ENCODE measurements around the gene MGAT4B.
A peak's percentile ranks its signal among the peaks of the same experiment; 100 is the strongest.

MGAT4B gene

GRCh38 chr5:179812997-179813607 is 6.4 kb upstream of the MGAT4B start:
- DNase-seq: no peak

DNA sequence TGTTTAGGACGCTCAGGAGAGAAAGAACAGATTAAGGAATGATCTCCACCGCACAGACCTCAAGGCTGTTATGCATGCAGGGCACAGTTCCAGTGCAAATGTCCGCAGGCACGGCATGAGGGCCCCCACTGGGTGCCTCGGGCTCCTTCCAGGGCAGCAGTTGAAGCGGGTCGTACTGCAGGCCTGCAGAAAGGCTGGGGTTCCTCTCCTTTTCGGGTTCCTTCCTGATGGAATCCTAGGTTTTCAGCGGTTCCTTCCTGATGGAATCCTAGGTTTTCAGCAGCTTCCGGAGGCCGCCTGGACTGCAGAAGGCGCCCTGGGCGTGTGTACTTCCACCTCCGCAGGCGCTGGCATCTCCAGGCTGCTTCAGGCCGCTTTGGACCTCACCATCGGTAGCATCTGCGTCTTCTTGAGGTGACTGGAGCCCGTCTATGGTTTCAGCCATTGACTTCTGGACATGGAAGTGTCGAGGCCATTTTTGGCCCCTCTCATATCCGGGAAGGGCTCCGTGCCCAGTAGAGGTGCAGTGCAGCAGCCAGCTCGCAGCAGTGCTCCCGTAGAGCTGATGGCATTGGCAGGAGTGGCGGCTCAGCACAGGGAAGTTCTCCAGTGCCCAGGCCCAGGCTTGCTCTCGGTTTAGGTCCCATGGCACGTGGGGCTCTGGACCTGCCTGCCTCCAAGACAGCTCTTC is 5.6 kb upstream of the MGAT4B start:
- DNase-seq: no peak

DNA sequence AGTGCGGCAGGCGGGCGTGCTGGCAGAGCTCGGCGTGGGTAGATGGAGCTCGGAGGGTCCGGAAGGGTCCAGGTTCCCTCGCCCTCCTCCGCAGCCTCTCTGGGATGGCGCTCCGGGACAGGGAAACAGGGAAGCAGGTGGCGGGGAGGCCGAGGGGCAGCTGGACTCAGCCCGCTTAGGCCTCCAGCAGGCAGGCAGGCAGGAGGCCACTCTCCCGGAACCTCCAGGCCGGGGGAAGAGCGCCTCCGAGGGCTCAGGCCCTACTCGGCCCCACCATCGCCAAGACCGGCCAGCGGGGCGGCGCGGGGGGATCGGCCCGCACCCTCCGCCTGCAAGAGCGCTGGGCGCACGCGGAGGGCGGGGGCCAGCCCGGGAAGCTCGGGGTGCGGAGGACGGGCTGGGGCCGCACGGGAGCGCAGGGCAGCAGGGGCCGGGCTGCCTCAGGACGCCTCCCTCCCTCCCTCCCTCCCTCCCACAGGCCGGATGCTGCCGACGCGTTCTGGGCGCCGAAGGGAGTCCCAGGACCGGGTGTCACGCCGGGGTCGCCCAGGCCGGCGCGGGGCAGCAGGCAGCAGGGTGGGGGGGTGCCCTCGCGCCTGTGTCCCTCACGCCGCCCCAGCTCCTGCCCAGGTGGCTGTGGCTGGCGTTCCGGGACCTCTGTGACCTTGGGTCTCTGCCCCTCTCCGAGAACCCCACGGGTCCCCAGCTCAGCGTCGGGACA is 977 bp downstream of the MGAT4B start:
- peak in 11 of 58 donors; percentile 24 to 63 (median 48) for DNase-seq

DNA sequence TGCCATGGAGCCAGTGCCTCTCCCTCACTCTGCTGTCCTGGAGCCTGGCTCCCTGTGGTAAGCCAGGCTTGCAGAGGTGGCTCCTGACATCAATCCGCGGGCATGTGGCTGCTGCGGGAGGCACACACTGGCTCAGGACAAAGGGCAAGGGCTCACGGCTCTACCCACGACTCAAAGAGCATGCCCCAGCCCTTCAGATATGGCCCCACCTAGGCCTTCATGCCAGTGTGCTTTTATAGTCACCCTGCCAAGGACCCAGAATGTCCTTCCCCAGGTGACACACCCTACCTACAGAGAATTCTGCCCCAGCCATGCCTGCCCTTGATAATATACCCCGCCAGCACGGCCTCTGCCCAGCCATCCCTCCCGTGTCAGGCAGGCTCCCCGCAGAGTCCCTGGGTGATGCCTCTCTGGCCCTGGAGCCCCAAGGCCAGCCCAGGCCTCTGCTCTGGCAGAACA is 1.6 kb downstream of the MGAT4B start:
- no peak for DNase-seq

DNA sequence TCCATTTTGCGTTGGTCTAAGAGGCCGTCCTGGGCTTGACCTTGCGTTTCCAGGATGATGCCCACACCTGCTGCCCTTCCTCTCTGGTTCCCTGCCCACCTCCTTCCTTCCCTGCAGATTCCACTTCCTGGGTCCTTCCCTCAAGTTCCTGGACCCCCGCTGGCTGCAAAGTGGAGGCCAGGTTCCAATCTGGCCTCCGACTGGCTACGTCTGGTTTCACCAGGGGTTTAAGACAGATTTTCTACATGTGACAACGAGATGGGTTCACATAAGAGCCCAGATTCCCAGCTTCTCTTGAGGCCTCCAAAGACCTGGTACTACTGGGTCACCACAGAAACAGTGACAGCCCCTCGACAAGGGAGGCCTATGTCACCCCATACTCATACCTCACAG is 2.1 kb downstream of the MGAT4B start:
- no peak for DNase-seq

DNA sequence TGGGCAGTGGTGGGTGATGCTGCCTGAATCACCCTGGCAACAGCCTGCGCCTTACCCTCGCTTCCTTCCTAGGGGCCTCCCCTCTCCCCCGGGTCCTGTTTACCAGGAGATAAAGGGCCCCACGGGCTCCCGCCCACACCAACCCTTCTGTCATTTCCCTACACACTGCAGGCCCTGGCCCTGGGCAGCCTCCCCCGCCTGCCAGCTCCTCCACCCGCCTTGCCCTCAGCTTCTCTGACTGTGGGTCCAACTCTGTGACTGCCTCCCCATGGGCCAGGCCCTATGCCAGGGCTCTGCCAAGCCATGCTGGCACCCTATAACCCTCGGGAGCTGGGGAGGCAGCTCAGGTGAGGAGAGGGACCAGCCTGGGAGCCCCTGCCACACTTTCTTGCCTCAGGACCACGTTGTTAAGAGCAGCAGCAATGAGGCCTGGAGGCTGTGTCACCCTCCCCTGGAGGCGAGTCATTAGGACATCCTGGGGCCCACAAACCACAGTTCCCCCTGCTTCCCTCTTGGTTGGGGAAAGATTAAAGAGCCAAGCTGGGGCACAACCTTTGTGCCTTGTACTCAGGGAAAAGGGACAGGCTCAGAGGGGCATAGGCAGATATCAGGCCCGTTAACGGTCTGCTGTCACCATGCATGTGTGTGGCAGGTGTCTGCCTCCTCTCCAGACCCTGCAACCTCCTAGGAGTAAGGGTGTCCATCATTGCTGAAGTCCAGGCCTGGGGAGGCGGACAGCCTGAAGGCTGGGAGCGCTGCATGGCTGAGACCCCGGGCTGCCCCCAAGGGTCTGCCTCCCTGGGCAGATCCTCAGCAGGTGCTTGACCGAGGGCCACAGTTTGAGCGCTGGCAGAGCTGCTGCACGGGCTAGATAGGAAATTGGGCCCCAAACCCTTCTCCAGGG is 2.8 kb downstream of the MGAT4B start:
- no peak for DNase-seq

DNA sequence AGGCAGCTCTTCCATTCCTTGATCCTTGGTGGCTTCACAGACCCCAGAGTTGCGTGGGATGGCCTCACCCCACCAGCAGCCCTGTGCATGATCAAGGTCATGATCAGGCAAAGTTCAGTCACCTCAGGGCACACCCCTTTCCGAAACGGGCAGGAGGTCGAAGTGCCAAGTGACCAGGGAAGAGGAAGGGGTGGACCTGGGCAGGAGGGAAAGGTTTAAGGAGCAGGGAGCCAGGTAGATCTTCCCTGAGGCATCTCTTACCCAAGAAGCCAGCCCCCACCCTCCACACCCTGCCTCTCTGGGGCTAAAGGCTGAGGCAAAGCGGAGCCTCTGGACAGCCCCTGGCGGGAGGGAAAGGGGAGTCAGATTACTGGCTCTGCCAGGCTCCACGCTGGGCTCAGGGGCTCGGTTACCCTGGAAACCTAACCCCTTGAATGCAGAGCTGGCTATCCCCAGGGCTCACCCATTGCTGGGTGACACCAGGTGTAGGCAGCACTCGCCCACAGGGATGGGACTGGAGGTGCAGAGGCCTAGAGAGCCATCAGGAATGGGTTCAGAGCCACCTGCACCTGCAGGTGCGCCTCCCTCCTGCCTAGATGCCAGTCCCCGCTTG is 3.6 kb downstream of the MGAT4B start:
- DNase-seq: no peak

GRCh38 chr5:179802207-179802883 is 4.3 kb downstream of the MGAT4B start:
- no peak for DNase-seq

DNA sequence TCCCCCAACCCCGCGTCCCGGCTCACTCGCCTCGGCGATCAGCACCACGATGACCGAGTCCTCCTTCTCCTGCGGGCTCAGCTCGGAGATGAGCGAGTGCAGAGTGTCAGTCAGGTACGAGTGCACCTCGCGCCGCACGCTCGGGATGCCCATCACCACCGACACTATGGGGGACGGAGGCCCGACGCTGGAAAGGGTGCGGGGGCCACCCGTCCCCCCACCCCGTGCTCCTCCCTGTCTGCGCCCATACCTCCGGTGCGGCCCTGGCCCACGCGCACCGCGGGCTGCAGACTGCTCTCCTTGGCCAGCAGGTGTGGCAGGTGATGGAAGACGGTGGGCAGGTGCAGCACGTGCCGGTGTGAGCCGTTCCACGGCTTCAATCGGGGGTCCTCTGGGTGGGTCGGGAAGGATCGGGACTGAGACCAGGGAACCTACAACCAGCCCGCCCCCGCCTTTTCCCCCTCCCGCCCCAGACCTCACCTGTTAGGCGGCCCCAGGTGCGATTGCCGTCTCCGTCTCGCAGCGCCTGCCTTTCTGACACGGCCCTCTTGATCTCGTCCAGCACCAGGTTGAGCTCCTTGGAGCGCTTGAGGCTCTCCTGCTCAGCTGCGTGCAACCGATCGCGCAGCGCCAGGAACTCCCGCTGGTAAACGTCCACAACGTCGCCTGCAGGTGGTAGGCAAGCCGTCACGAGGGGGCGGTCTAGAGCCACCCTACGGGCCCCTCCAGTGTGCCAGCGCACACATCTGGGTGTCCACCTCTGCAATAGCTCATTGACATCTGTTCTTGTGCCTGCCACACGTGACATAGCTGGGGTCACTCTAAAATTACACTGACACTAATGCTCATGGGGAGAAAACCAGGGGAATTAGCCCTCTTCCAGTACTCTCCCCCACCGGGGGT is 5.1 kb downstream of the MGAT4B start:
- DNase-seq: peak in 17 of 58 donors; percentile 21 to 58 (median 32)

DNA sequence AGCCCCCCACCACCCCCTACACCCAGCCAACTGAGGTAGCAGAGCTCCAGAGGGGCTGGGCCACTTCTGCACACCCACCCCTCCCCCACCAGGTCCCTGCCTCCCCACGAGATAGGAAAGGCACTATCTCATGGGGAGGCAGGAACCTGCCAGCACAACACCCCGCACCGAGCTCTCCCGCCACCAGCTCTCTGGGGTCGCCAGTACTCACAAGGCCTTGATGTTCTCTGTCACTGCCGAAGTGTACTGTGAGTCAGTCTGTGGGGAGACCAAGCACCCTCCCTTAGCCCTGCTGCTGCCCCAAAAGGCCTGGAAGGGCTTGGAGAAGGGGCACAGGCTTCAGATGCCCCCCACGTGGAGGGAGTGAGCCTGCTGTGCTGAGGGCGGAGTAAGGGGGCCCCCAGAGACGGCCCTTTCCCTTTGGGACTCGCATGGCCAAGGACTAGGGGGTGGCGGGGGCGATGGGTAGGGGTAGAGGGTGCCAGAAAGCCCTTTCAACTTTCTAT is 5.9 kb downstream of the MGAT4B start:
- DNase-seq: no peak

DNA sequence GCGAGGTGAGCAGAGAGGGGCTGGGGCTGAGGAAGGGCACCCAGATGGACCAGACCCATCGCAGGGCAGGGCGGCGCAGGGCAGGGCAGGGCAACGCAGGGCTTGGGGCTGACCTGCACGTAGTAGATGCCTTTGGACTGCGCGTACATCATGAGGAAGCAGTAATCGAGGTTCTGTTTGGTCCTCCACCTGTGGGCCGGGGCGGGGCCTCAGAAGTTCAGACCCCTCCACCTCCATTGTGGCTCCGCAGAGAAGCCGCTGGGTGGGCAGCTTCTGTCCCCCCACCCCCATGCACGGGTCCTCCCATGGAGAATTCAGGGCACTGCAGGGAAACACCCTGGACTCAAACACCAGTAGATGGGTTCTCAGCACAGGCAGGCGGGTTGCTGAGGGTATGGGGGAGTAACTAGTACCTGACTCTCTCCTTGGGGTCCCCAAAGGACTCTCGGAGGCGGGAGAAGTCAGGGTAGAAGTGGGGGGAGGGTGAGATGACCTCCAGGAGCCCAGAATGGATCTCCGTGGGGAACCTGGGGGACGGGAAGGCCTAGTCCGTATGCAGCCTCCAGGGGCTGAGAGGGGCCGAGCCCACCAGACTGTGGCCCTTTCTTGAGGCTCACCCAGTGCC is 6.5 kb downstream of the MGAT4B start:
- DNase-seq: no peak

DNA sequence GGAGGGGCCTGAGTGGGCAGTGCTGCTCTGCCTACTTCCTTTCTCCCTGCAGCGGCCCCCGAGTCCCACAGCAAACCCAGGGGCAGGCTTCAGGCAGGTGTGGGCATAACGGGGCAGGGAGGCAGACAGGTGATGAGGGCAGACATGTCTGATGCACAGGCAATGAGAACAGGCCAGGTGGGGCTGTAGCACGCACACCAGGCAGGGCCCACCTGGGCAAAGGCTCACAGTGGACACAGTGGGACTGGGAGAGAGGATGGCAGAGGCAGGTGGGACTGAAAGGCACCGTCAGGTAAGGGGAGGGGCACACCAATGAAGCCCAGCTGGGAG is 7.1 kb downstream of the MGAT4B start:
- no peak for DNase-seq

- no peak for DNase-seq
These were observed 7.7 kb downstream of the MGAT4B start for GRCh38 chr5:179798771-179799643.

DNA sequence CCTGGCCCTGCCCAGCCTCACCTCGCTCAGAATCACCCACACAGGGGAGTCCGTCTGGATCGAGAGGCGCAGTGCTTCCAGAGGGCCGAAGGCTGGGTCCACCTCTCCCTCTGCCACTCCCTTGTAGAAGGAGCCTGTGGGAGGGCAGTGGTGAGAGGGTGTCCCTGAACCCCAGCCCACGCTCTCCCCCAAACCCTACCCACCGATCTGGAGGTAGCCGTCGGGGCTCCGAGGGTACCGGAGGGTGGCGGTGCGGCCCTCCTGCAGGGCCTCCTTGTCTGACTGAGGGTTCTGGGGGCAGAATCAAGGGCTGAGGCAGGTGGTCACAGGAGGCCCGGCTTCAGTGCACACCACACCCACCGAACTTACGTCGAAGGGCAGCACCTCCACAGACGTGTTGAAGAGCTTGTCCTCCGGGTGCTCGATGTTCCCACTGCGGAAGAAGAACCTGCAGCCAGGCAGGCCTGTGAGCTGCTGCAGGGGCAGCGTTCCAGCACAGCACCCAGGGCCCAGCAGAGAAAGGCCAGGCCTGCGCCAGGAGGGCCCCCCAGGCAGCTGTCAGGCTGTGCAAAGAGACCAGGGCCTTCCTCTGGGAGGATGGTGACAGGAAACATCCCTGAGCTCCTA is 8.4 kb downstream of the MGAT4B start:
- no peak for DNase-seq

- DNase-seq: no peak
These were observed 8.9 kb downstream of the MGAT4B start for GRCh38 chr5:179797741-179798140.

GRCh38 chr5:179796877-179797608 is 9.6 kb downstream of the MGAT4B start:
- DNase-seq: no peak

Measured in anterior cingulate cortex (tissue), 58 donors.